ENCODE measurements around the gene CCL13.

Gene CCL13

DNA sequence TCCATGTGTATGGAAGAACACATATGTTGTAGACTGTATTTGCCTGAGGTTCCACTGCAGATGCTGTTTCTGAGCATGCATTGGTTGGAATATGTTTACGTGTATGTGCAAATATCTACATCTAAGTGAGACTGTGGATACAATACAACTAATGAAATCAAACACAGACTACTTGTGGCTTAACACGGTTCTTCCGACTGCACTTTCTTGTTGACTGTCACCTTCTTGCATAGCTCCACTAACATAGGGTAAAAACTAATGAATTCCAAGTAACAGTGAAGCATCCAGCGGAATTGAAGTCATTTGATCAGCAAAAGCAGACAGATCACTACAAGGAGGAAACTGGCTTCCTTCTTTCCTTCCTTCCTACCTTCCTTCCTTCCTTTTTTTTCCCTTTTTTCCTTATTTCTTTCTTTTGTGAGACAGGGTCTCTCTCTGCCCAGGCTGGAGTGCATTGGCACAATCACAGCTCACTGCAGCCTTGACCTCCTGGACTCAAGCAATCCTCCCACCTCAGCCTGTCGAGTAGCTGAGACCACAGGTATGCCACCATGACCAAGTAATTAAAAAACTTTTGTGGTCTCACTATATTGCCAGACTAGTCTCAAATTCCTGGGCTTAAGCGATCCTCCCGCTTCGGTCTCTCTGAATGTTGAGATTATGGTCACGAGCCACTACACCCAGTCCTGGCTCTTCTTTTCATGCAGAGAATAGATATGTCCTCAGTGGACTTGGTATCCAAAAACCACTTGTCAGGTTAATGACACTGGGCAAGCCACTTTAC, 28.7 kb downstream of the CCL13 start:
- Histone ChIP-seq H2AFZ (ENCODE audit: low read length) (no peak overlapping the region), H3K4me2 (ENCODE audit: low read depth, low read length, poor library complexity, severe bottlenecking) (no peak overlapping the region), H3K9ac (ENCODE audit: low read depth, low read length, poor library complexity, severe bottlenecking) (no peak overlapping the region), H4K20me1 (ENCODE audit: insufficient read depth, low read length, poor library complexity, severe bottlenecking) (no peaks in the 10 kb centered on the region), H3K4me1 (ENCODE audit: insufficient read depth, low read length, poor library complexity, severe bottlenecking) (peaks cover 88% of the 10 kb centered on the region), H3F3A (ENCODE audit: low read depth) (peaks cover 18% of the 10 kb centered on the region), H3K27me3 (ENCODE audit: insufficient read depth, low read length, poor library complexity, severe bottlenecking) (no peaks in the 10 kb centered on the region), H3K9me2 (replicated peaks; ENCODE audit: low read depth, low read length) (no peaks in the 10 kb centered on the region), H3K4me3 (ENCODE audit: low read length, poor library complexity, severe bottlenecking) (no peak overlapping the region), H3K79me2 (ENCODE audit: insufficient read depth, low read length) (no peaks in the 10 kb centered on the region), H3K9me3 (ENCODE audit: insufficient read depth, low read depth, low read length) (no peaks in the 10 kb centered on the region), H3K36me3 (ENCODE audit: insufficient read depth, low read length) (no peaks in the 10 kb centered on the region)
- TF ChIP-seq EZH2phosphoT487 (IDR thresholded peaks at IDR 0.05; ENCODE audit: borderline replicate concordance) = no peak
- TF ChIP-seq, protein P1, sequence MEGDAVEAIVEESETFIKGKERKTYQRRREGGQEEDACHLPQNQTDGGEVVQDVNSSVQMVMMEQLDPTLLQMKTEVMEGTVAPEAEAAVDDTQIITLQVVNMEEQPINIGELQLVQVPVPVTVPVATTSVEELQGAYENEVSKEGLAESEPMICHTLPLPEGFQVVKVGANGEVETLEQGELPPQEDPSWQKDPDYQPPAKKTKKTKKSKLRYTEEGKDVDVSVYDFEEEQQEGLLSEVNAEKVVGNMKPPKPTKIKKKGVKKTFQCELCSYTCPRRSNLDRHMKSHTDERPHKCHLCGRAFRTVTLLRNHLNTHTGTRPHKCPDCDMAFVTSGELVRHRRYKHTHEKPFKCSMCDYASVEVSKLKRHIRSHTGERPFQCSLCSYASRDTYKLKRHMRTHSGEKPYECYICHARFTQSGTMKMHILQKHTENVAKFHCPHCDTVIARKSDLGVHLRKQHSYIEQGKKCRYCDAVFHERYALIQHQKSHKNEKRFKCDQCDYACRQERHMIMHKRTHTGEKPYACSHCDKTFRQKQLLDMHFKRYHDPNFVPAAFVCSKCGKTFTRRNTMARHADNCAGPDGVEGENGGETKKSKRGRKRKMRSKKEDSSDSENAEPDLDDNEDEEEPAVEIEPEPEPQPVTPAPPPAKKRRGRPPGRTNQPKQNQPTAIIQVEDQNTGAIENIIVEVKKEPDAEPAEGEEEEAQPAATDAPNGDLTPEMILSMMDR (conservative IDR thresholded peaks at IDR 0.05; ENCODE audit: low read length) = no peak

DNA sequence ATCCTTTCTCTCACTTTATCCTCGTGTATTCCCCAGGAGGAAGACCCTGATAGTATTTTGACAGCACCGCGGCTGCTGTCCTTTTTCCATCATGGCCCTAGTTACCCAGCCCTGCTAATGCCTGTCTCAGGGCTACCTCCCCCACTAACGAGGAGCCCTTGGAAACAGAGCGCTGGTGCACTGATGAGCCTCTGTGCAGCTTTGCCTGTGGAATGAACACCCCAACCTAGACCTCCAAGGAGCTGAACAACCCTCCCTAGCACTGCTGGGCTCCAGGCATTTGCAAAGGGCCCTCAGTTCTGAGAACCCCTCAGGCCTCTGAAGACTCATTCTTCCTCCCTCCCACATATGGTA, 30.0 kb downstream of the CCL13 start:
- H3K4me1 ChIP-seq (ENCODE audit: insufficient read depth, low read length, poor library complexity, severe bottlenecking) = peaks cover 96% of the 10 kb centered on the region
- H3K9me2 ChIP-seq (replicated peaks; ENCODE audit: low read depth, low read length) = no peaks in the 10 kb centered on the region
- H4K20me1 ChIP-seq (ENCODE audit: insufficient read depth, low read length, poor library complexity, severe bottlenecking) = no peaks in the 10 kb centered on the region
- peak overlapping the region; percentile 59 for H3K4me3 ChIP-seq (ENCODE audit: low read length, poor library complexity, severe bottlenecking)
- H2AFZ ChIP-seq (ENCODE audit: low read length) = no peak overlapping the region
- H3K27me3 ChIP-seq (ENCODE audit: insufficient read depth, low read length, poor library complexity, severe bottlenecking) = no peaks in the 10 kb centered on the region
- peak overlapping the region; percentile 82 for H3K9ac ChIP-seq (ENCODE audit: low read depth, low read length, poor library complexity, severe bottlenecking)
- no peaks in the 10 kb centered on the region for H3K79me2 ChIP-seq (ENCODE audit: insufficient read depth, low read length)
- H3K4me2 ChIP-seq (ENCODE audit: low read depth, low read length, poor library complexity, severe bottlenecking) = peak overlapping the region; percentile 78
- TF ChIP-seq, protein P1 (conservative IDR thresholded peaks at IDR 0.05; ENCODE audit: low read length) = no peak
- no peak for TF ChIP-seq EZH2phosphoT487 (IDR thresholded peaks at IDR 0.05; ENCODE audit: borderline replicate concordance)
- H3K36me3 ChIP-seq (ENCODE audit: insufficient read depth, low read length) = no peaks in the 10 kb centered on the region
- H3K9me3 ChIP-seq (ENCODE audit: insufficient read depth, low read depth, low read length) = no peaks in the 10 kb centered on the region
- H3F3A ChIP-seq (ENCODE audit: low read depth) = peaks cover 18% of the 10 kb centered on the region

DNA sequence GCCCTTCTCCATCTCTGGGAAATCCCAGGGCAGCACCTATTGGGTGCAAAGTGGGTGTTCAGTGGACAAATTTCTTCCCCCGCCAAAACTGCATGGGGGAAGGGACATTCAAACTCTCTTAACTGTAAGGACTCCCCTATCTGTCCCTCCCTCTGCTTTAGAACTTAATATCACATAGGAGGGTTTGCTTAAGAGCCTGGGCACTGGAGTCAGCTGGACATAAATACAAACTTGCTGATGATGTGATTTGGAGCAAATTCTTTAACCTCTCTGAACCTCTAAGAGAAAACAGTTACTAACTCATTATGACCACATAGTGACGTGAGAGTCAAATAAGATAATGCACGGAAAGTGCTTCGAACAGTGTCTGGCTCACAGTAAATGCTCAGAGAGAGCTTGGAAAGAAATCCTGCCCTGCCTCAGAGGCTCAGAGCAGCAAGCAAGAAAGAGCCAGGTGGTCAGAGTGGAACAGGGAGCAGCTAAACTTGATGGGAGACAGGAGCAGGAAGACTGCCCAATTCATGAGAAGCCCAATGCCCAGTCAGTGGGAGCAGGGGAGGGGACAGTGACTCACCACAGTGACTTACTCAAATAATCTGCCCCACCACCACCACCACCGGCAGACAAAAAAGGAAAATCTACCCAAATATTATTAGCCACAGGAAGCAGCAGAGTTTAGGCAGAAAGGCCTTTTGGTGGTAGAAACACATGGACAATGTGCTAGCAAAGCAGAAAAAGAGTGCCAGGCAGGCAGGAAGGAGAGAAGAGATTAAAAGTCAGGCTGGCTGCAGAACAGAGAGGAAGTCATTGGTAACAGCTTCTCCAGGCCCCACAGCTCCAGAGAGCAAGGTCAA, 30.6 kb downstream of the CCL13 start:
- Histone ChIP-seq H3K9me2 (replicated peaks; ENCODE audit: low read depth, low read length) (no peaks in the 10 kb centered on the region), H3K4me2 (ENCODE audit: low read depth, low read length, poor library complexity, severe bottlenecking) (peak overlapping the region; percentile 78), H3K9ac (ENCODE audit: low read depth, low read length, poor library complexity, severe bottlenecking) (peak overlapping the region; percentile 82), H3K4me3 (ENCODE audit: low read length, poor library complexity, severe bottlenecking) (peak overlapping the region; percentile 59), H3F3A (ENCODE audit: low read depth) (peaks cover 18% of the 10 kb centered on the region), H3K9me3 (ENCODE audit: insufficient read depth, low read depth, low read length) (no peaks in the 10 kb centered on the region), H3K36me3 (ENCODE audit: insufficient read depth, low read length) (no peaks in the 10 kb centered on the region), H4K20me1 (ENCODE audit: insufficient read depth, low read length, poor library complexity, severe bottlenecking) (no peaks in the 10 kb centered on the region), H3K79me2 (ENCODE audit: insufficient read depth, low read length) (no peaks in the 10 kb centered on the region), H3K27me3 (ENCODE audit: insufficient read depth, low read length, poor library complexity, severe bottlenecking) (no peaks in the 10 kb centered on the region), H2AFZ (ENCODE audit: low read length) (no peak overlapping the region), H3K4me1 (ENCODE audit: insufficient read depth, low read length, poor library complexity, severe bottlenecking) (peaks cover 100% of the 10 kb centered on the region)
- TF ChIP-seq EZH2phosphoT487 (IDR thresholded peaks at IDR 0.05; ENCODE audit: borderline replicate concordance) = no peak
- TF ChIP-seq, protein P1 (conservative IDR thresholded peaks at IDR 0.05; ENCODE audit: low read length) = no peak
